Stimulated activated effector memory CD8-positive, alpha-beta T cell treated with anti-CD3 and anti-CD28 coated beads, Interleukin-12 subunit alpha, Interleukin-12 subunit beta, amount 100 ng/mL, for 72 hours (primary cell): ENCODE results near the gene RASA2.

Source experiments
- ATAC-seq: fragments of 150-1000 bp; cut with Tn5 transposase; 2 replicates; pipeline ENCODE4 v1.10.0; 2021
- DNase-seq, 2 donors: peaks; one replicate each; pipeline ENCODE4 v3.0.0; 2021 to 2022; ENCODE audit warnings: low spot score in 2 of 2
- H3K27ac Mint-ChIP-seq: one replicate; pipeline ENCODE4 v1.8.0; 2022; ENCODE audit warnings: mild to moderate bottlenecking, mixed read lengths
- H3K36me3 Mint-ChIP-seq: one replicate; pipeline ENCODE4 v1.8.0; 2022; ENCODE audit warnings: mild to moderate bottlenecking, mixed read lengths
- H3K4me1 Mint-ChIP-seq: one replicate; pipeline ENCODE4 v1.8.0; 2022; ENCODE audit warnings: mixed read lengths
- H3K4me3 Mint-ChIP-seq: one replicate; pipeline ENCODE4 v1.8.0; 2022; ENCODE audit warnings: mild to moderate bottlenecking, mixed read lengths
- H3K9me3 Mint-ChIP-seq: one replicate; pipeline ENCODE4 v1.8.0; 2022; ENCODE audit warnings: mixed read lengths

The RASA2 gene

DNA sequence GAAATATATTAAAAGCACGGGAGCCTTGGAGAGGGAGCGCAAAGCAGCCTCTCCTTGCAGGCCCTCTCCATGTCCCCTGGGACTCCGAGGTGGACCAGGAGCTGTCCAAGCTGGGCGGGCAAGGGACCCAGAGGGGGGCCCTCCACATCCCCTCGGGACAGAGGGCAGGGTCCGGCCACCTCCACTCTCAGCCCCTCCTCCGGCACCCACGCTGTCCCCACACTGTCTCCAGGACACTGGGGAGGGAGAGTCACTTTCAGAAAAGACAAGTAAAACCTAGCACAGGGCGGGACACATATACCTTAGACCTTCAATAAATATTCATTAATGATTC is 173.8 kb downstream of the RASA2 start:
- Mint-ChIP-seq H3K36me3 (no peaks in the 10 kb centered on the region), H3K9me3 (peaks cover 3% of the 10 kb centered on the region), H3K4me1 (peaks cover 13% of the 10 kb centered on the region), H3K27ac (no peak overlapping the region), H3K4me3 (peak overlapping the region; percentile 64)
- ATAC-seq (no peak), DNase-seq (no peak)

DNA sequence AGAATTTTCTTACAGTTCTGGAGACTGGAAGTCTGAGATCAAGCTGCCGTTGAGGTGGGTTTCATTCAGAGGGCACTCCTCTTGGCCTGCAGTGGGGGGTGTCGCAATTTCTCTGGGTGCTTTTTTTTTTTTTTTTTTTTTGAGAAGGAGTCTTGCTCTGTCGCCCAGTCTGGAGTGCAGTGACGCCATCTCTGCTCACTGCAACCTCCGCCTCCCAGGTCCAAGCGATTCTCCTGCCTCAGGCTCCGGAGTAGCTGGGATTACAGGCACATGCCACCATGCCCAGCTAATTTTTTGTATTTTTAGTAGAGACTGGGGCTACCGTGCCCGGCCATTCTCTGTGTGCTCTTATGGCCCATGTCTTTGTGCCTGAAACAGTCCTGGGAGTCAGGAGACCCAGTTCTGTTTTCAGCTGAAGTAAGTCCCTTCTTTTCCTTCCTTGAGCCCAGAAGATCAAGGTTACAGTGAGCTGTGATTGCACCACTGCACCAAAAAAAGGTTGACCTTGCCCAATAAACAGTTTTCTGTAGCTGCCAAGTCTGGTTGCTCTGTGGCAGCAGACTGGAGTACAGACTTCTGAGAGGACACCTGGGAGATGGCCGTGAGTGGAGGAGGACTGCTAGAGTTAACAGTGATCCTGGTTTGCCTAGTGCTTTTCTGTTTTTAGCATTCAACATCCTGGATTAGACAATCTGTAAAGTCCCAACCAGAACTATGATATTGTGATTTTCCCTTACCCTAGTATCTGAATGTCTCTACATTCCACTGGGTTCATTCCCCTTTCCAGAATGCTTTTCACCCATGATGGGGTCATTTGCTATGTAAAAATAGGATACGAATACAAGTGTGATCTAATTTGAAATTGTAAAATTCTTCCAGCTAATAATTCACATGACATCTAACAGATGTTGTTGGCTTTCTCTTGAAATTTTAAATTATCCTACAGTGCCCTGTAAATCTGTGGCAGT is 174.7 kb downstream of the RASA2 start:
- H3K36me3 Mint-ChIP-seq: no peaks in the 10 kb centered on the region
- no peak overlapping the region for H3K27ac Mint-ChIP-seq
- no peak overlapping the region for H3K4me3 Mint-ChIP-seq
- DNase-seq (no peak), ATAC-seq (no peak)
- peaks cover 3% of the 10 kb centered on the region for H3K9me3 Mint-ChIP-seq
- H3K4me1 Mint-ChIP-seq: peaks cover 13% of the 10 kb centered on the region

DNA sequence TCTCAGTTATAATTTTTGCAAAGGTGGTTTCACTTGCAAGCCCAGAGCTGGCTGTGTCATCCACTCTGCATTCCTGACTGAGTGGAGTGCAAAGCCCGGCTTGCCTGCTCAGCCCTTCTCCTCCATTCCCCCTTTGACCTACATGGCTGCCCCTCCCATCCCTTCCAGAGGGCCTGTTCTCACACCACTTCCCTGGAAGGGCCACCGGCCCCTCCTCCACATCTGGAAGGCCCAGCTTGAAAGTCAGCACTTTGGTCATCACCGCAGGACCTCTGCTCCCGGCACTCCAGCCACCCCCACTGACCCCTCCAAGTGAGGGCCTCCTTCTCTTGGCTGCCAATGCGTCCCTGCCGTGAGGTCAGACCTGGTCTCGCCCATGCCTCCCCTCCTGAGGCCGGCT is 177.2 kb downstream of the RASA2 start:
- DNase-seq: no peak
- H3K27ac Mint-ChIP-seq: no peak overlapping the region
- peaks cover 4% of the 10 kb centered on the region for H3K9me3 Mint-ChIP-seq
- H3K36me3 Mint-ChIP-seq: no peaks in the 10 kb centered on the region
- H3K4me3 Mint-ChIP-seq: no peak overlapping the region
- H3K4me1 Mint-ChIP-seq: peaks cover 13% of the 10 kb centered on the region
- ATAC-seq: no peak
